Omental fat pad (tissue), 4 donors: ENCODE results near the gene CYP2W1. TPM values are rescaled to one million over a fixed set of nuclear protein-coding genes. Genes with fewer than 3 reads are reported as not detected.

Source experiments
- ATAC-seq: fragments of 150-250 bp; one replicate; pipeline ENCODE4 v1.9.1; 2016; ENCODE audit warnings: mild to moderate bottlenecking, moderate library complexity; ENCODE audit not compliant: low FRiP score
- DNase-seq: peaks from one replicate; pipeline ENCODE4 v3.0.0-alpha.2; 2019; ENCODE audit warnings: low spot score
- CTCF ChIP-seq, 3 donors: fragments of 450-650 bp; IDR thresholded peaks; one replicate each; pipeline ENCODE4 v1.5.1; 2016 to 2017; ENCODE audit warnings: antibody characterized with exemption in 3 of 3, mild to moderate bottlenecking in 3 of 3, moderate library complexity in 2 of 3
- total RNA-seq, 4 donors: library from RNA; depleted of rRNA; stranded (reverse); fragments of >200 nt; gene quantifications; one replicate each; pipeline ENCODE4 v1.1.0, GENCODE V29; 2016

Gene CYP2W1
- total RNA-seq, 4 donors from 2014 or later, result not detected

GRCh38 chr7:1007901-1008300, 24.9 kb downstream of the CYP2W1 start:
- ATAC-seq (no peak), DNase-seq (no peak)

DNA sequence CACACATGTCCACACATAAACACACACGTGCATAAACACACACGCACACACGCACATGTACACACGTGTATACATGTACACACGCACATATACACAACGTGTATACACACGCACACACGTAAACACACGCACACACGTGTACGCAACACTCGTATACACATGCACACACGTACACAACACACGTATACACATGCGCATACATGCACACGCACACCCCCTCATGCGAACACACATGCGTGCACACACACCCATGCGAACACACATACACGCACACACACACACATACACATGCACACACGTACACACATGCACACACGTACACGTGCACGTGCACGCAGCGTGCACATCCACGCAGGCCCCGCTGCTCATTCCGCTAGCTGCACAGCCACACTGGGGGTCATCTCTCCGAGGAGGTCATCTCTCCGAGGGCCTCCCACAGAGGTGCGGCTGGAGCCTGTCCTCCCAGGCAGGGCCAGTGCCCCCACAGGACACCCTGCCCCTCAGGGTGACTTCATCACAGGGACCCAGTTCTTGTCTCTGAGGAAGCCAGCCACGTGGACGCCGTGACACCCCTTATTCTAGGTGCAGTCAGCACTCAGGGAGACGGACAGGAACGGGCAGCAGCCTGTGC, 25.9 kb downstream of the CYP2W1 start:
- ATAC-seq (no peak), DNase-seq (no peak)
- TF ChIP-seq CTCF (IDR thresholded peaks at IDR 0.05), result no peak

More at GRCh38 chr7:1007901-1008300, 24.9 kb downstream of the CYP2W1 start:
- TF ChIP-seq CTCF (IDR thresholded peaks at IDR 0.05), result no peak

DNA sequence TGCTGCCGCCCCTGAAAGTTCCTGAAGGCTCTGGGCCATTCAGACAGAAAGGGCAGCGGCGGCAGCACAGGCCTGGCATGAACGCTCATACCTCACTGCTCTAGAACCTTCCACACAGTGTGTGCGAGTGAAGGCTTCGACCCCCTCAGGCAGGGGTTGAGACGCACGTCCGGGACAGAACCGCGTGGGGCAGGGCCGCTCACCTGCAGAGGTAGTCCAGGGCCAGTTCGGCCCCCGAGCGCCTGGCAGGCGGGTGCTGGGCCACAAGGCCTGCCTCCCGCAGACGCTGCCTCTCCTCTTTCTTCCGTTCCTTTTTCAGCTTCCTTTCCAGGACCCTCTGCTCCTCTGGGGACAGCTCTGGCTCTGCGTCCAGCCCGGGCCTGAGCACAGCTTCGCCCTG, 26.8 kb downstream of the CYP2W1 start:
- no peak for DNase-seq
- no peak for TF ChIP-seq CTCF (IDR thresholded peaks at IDR 0.05)
- no peak for ATAC-seq

DNA sequence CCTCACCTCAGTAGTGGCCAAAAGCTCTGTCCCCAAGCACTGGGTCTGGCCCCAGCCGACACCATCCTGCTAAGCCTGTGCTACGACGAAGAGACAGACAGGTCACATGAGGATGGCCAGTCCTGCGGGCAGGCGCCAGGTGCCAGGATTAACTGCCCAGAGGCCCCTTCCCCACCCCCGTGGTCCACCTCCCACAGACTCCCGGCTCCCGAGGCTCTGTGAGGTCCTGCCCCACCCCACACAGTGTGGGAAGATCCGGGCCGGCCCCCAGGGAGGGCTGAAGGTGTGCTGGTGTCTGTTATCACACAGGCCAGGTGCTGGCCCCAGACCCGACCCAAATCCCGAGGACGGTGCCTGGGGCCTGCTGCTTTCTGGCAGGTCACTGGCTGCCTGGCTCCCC, 27.2 kb downstream of the CYP2W1 start:
- DNase-seq (no peak), ATAC-seq (no peak)
- no peak for TF ChIP-seq CTCF (IDR thresholded peaks at IDR 0.05)

- no peak for ATAC-seq
- TF ChIP-seq CTCF (IDR thresholded peaks at IDR 0.05), result no peak
- no peak for DNase-seq
Observed at GRCh38 chr7:1011297-1012003, 28.5 kb downstream of the CYP2W1 start.

DNA sequence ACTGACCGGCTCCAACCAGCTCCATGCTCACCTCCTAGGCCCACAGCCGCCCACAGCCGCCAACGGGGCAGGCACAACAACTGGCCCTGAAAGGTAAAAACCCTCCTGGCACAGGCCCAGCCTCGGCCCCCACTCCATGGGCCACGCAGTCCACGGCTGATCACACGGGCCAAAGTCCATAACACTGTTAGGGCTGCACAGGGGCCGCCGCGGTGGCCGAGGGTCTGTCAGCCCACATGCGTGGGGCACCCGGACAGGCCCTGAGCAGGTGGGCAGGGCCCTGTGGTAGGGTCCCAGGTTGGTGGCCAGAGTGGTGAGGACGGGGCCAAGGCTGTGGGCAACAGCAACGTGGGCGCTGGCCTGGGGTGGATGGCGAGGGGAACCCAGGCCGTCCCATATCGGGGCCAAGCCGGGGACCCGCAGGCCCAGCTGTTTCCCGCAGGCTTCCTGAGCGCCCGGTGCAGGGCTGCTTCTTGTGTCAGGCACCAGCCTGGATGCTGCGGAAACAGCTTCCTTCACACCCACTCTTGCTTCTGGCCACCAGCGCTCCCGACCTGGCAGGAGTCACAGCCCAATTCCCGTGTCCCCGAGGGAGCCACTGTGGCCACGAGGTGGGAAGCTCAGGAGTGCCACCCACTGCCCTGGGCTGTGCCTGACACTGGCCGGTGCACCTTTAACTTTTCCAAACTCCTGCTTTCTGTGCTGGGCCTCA, 29.2 kb downstream of the CYP2W1 start:
- no peak for ATAC-seq
- no peak for TF ChIP-seq CTCF (IDR thresholded peaks at IDR 0.05)
- no peak for DNase-seq
